B cell (primary cell): ENCODE results near the gene SULT1A2. TPM values are rescaled to one million over a fixed set of nuclear protein-coding genes. Genes with fewer than 3 reads are reported as not detected.

Source experiments
- ATAC-seq: fragments of 200-7000 bp; cut with Tn5 transposase; one replicate; pipeline ENCODE4 v1.10.0; 2021; ENCODE audit warnings: low read depth, mild to moderate bottlenecking, moderate number of reproducible peaks, moderate library complexity
- CTCF ChIA-PET: fragments of 350-600 bp; sonication (Branson Sonifier 250); formaldehyde crosslinking; loops from one replicate; lab custom pipeline; 2021; ENCODE audit warnings: antibody characterized with exemption, inconsistent platforms; lab: Charles Lee
- POLR2A ChIA-PET: fragments of 350-600 bp; sonication (Branson Sonifier 250); formaldehyde crosslinking; loops from one replicate; lab custom pipeline; 2021; ENCODE audit warnings: antibody characterized with exemption; lab: Charles Lee
- DNase-seq: peaks from one replicate; pipeline ENCODE4 v3.0.0; 2013
- H2AFZ ChIP-seq: 2 replicates; pipeline ENCODE4 v1.6.1; 2012; ENCODE audit warnings: mild to moderate bottlenecking, low read depth, low read length; ENCODE audit not compliant: insufficient read depth, poor library complexity, severe bottlenecking
- H3K27ac ChIP-seq, 2 donors: 1 replicate in 1 of 2; 2 replicates in 1 of 2; pipeline ENCODE4 v1.5.1; 2012 to 2013; ENCODE audit warnings: low read length in 2 of 2, mild to moderate bottlenecking in 2 of 2, moderate library complexity in 1 of 2
- H3K27me3 ChIP-seq, 4 experiments: fragments of 200-600 bp in 1 of 4; sonication (generic) in 1 of 4; replicated peaks in 1 of 4; 1 replicate in 2 of 4; 2 replicates in 2 of 4; pipeline versions ENCODE4 v1.6.1 to v1.7.0; 2013 to 2016; ENCODE audit warnings: low read length in 3 of 4, mild to moderate bottlenecking in 2 of 4, mixed read lengths in 1 of 4, moderate library complexity in 1 of 4; ENCODE audit not compliant: insufficient read depth in 4 of 4, control insufficient read depth in 3 of 4; ENCODE audit errors: control extremely low read depth in 1 of 4
- H3K36me3 ChIP-seq, 2 experiments: replicated peaks in 1 of 2; 1 replicate in 1 of 2; 2 replicates in 1 of 2; pipeline versions ENCODE4 v1.6.1 to v1.7.1; 2013; ENCODE audit warnings: low read length in 1 of 2; ENCODE audit not compliant: insufficient read depth in 2 of 2, control insufficient read depth in 1 of 2; ENCODE audit errors: control extremely low read depth in 1 of 2, extremely low read depth in 1 of 2
- H3K4me1 ChIP-seq, 2 donors: fragments of 200-600 bp in 1 of 2; sonication (generic) in 1 of 2; 1 replicate in 1 of 2; 2 replicates in 1 of 2; pipeline versions ENCODE4 v1.5.1 to v1.6.1; 2013 to 2017; ENCODE audit warnings: low read length in 2 of 2; ENCODE audit not compliant: control insufficient read depth in 2 of 2, insufficient read depth in 2 of 2
- H3K4me2 ChIP-seq: replicated peaks from 2 replicates; pipeline ENCODE3; 2012; ENCODE audit warnings: mild to moderate bottlenecking, low read depth, low read length; ENCODE audit not compliant: poor library complexity, severe bottlenecking
- H3K4me3 ChIP-seq, 5 experiments: fragments of 200-600 bp in 1 of 5; sonication (generic) in 1 of 5; 1 replicate in 3 of 5; 2 replicates in 2 of 5; pipeline versions ENCODE4 v1.5.1 to v1.7.0; 2011 to 2016; ENCODE audit warnings: low read length in 4 of 5, mild to moderate bottlenecking in 4 of 5, low read depth in 2 of 5, control low read depth in 1 of 5, moderate library complexity in 1 of 5; ENCODE audit not compliant: insufficient read depth in 1 of 5; ENCODE audit errors: control extremely low read depth in 1 of 5, extremely low read depth in 1 of 5
- H3K79me2 ChIP-seq: fragments of 200-600 bp; sonication (generic); one replicate; pipeline ENCODE4 v1.6.0; 2016; ENCODE audit warnings: low read length; ENCODE audit not compliant: control insufficient read depth, insufficient read depth
- H3K9ac ChIP-seq: fragments of 200-600 bp; sonication (generic); 2 replicates; pipeline ENCODE4 v1.6.1; 2017; ENCODE audit warnings: mild to moderate bottlenecking, low read length, moderate library complexity
- H3K9me3 ChIP-seq, 3 donors: one replicate each; pipeline versions ENCODE4 v1.6.1 to v1.7.1; 2013; ENCODE audit warnings: low read length in 2 of 3; ENCODE audit not compliant: control insufficient read depth in 2 of 3, insufficient read depth in 1 of 3; ENCODE audit errors: control extremely low read depth in 1 of 3
- H4K20me1 ChIP-seq: 2 replicates; pipeline ENCODE4 v1.6.0; 2012; ENCODE audit warnings: mild to moderate bottlenecking, low read length; ENCODE audit not compliant: insufficient read depth, control insufficient read depth, poor library complexity, severe bottlenecking
- H3K27ac Mint-ChIP-seq: one replicate; pipeline ENCODE4 v1.8.0; 2021; ENCODE audit warnings: mixed read lengths
- H3K27me3 Mint-ChIP-seq: one replicate; pipeline ENCODE4 v1.8.0; 2021; ENCODE audit warnings: mixed read lengths
- H3K4me1 Mint-ChIP-seq: one replicate; pipeline ENCODE4 v1.8.0; 2021; ENCODE audit warnings: mixed read lengths
- H3K4me3 Mint-ChIP-seq: one replicate; pipeline ENCODE4 v1.8.0; 2021; ENCODE audit warnings: mixed read lengths
- H3K9me3 Mint-ChIP-seq: one replicate; pipeline ENCODE4 v1.8.0; 2022; ENCODE audit warnings: mixed read lengths; ENCODE audit not compliant: insufficient read depth
- EZH2 ChIP-seq: IDR thresholded peaks from 2 replicates; pipeline ENCODE4 v1.6.1; 2012; ENCODE audit warnings: borderline replicate concordance, low read depth, mild to moderate bottlenecking, moderate library complexity, low read length; ENCODE audit not compliant: insufficient read depth, poor library complexity, severe bottlenecking
- WGBS: methylation state at CpG from one replicate; pipeline ENCODE4 v1.1.5; 2013; ENCODE audit warnings: missing lambda C conversion rate; ENCODE audit not compliant: insufficient coverage; 5-methylcytosine and 5-hydroxymethylcytosine counted together
- intact Hi-C: fragments of 100-400 bp; cut with micrococcal nuclease; formaldehyde crosslinking; loops from one replicate; pipeline ENCODE4 v1.10.0; 2022
- polyA plus RNA-seq: library from polyadenylated mRNA; depleted of rRNA; stranded (reverse); fragments of >200 nt; gene quantifications from 2 replicates; pipeline ENCODE4 v1.2.3, GENCODE V29; 2012
- total RNA-seq, 2 donors: library from RNA; stranded (reverse); fragments of 120-200 nt in 1 of 2; gene quantifications; 1 replicate in 1 of 2; 2 replicates in 1 of 2; pipeline versions ENCODE4 v1.2.3 to v1.2.4, GENCODE V29; 2013 to 2022
- TF ChIP-seq, protein P1 (sequence below): fragments of 200-600 bp; IDR thresholded peaks from one replicate; pipeline ENCODE4 v1.8.0; 2022; ENCODE audit warnings: antibody characterized with exemption, mild to moderate bottlenecking

Gene SULT1A2
- total and polyA plus RNA-seq, 2 donors (not counting 1 experiment from before 2014, with no cell fraction given): 0.32 TPM; not detected in 1

DNA sequence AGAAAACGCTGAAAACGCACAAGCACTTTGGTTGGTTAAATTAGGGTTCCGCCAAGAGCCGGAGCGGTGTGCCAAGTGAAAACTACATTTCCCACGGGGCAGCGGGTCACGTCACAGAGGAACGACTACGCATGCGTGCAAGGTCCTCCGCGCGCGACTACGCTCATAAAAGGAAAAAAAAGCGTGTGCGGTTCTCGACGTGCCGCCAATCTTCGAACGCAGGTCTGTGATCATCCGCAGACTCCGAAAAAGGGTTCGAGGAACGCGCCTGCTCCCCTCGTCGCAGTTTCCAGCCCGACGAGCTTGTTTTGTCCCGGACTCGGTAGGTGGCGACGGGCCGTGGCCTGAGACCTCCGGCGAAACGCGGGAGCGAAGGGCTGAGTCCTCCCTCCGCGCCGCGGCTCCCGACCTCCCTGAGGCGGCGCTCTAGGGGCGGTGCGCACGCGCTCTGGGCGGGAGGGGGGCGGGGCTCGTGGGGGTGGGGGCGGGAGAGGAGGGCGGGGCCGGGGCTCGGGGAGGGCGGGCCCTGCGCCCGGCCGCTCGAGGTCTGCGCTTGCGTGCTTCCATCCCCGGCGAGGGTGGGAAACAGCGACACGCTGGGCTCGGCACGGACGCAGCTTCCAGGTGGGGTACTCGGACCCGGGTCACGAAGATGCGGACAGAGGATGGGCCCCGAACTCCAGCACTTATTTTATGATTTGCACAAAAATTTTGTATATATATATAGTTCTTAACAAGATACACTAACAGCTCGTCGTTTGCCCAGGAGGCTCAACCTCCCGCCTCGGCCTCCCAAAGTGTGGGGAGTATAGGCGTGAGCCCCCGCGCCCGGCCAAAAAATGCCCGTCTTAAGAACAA lies 42.8 kb downstream of the SULT1A2 start, which contains the start of gene SGF29:
Gene SGF29 (plus strand): TSS at position 145 of the 858 bp plus-strand sequence. CDS start 27,150 bp downstream, outside the sequence.
- peak within 1 kb of the TSS; percentile 86 for H3K9ac ChIP-seq
- peaks cover 46% of the 10 kb centered on the region for H3K79me2 ChIP-seq
- ATAC-seq (peak; percentile 88), DNase-seq (peak; percentile 98)
- peaks cover 18% of the 10 kb centered on the region for H4K20me1 ChIP-seq
- ChIA-PET CTCF (interaction anchor here (1.4 kb wide), 1 partner anchor 62 kb away, joined by 6 read pairs; the partner anchor contains the start of gene CLN3), POLR2A (interaction anchor here (0.6 to 1.3 kb wide), 3 partner anchors 60 to 392 kb away, joined by 3 to 4 read pairs (median 4); partner anchors contain the start of gene CLN3)
- Mint-ChIP-seq H3K4me3 (peak within 1 kb of the TSS; percentile 96), H3K27me3 (no peaks in the 10 kb centered on the region), H3K27ac (peak within 1 kb of the TSS; percentile 98), H3K4me1 (peaks cover 23% of the 10 kb centered on the region), H3K9me3 (no peaks in the 10 kb centered on the region)
- peak within 1 kb of the TSS; percentile 90 for H2AFZ ChIP-seq
- H3K27ac ChIP-seq: peak within 1 kb of the TSS; percentile 95
- no peaks in the 10 kb centered on the region for H3K27me3 ChIP-seq
- H3K36me3 ChIP-seq: peaks cover 2 to 17% of the 10 kb centered on the region in 2 experiments
- H3K4me2 ChIP-seq: peak within 1 kb of the TSS; percentile 80
- H3K4me3 ChIP-seq: peak within 1 kb of the TSS; percentile 69 to 88 (median 74)
- peaks cover 11 to 15% of the 10 kb centered on the region in 2 donors for H3K4me1 ChIP-seq
- H3K9me3 ChIP-seq: no peaks in the 10 kb centered on the region
- intact Hi-C loops: loop anchor here (1.0 kb wide), 1 partner anchor 60 kb away; the partner anchor contains the start of gene APOBR
- TF ChIP-seq, protein P1, sequence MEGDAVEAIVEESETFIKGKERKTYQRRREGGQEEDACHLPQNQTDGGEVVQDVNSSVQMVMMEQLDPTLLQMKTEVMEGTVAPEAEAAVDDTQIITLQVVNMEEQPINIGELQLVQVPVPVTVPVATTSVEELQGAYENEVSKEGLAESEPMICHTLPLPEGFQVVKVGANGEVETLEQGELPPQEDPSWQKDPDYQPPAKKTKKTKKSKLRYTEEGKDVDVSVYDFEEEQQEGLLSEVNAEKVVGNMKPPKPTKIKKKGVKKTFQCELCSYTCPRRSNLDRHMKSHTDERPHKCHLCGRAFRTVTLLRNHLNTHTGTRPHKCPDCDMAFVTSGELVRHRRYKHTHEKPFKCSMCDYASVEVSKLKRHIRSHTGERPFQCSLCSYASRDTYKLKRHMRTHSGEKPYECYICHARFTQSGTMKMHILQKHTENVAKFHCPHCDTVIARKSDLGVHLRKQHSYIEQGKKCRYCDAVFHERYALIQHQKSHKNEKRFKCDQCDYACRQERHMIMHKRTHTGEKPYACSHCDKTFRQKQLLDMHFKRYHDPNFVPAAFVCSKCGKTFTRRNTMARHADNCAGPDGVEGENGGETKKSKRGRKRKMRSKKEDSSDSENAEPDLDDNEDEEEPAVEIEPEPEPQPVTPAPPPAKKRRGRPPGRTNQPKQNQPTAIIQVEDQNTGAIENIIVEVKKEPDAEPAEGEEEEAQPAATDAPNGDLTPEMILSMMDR: peak; percentile 37
- no peak for TF ChIP-seq EZH2
- 1% methylated on average over 51 of the region's 88 CpGs for WGBS
